GM12892 (cell line): ENCODE results near the gene KMT5B.

Experiments
- POLR2A ChIP-seq: IDR thresholded peaks from 2 replicates; pipeline ENCODE4 v1.6.1; 2011; ENCODE audit warnings: low read depth, low read length, control low read depth
- POLR2AphosphoS5 ChIP-seq: IDR thresholded peaks from 2 replicates; pipeline ENCODE4 v1.6.1; 2011; ENCODE audit warnings: low read depth, low read length, control low read depth
- TAF1 ChIP-seq: IDR thresholded peaks from 2 replicates; pipeline ENCODE4 v1.6.1; 2011; ENCODE audit warnings: low read depth, mild to moderate bottlenecking, control low read depth, low read length, borderline replicate concordance

GRCh38 chr11:68226421-68226820 lies 13.3 kb upstream of the KMT5B start:
- TF ChIP-seq POLR2A (no peak), POLR2AphosphoS5 (no peak), TAF1 (no peak)
